Caco-2 (cell line): ENCODE data around the gene TRPM1. TPM values are rescaled to one million over a fixed set of nuclear protein-coding genes. Genes with fewer than 3 reads are reported as not detected.

ENCODE experiments used
- BruUV-seq: library from RNA; stranded (reverse); fragments of 400-500 nt; replicated peaks from 2 replicates; lab custom pipeline; 2021; lab: Mats Ljungman, UMichigan
- CTCF ChIA-PET: fragments of 300-600 bp; sonication (Branson Sonifier 250); formaldehyde crosslinking; loops from one replicate; lab custom pipeline; 2022; ENCODE audit warnings: antibody characterized with exemption; lab: Charles Lee
- POLR2A ChIA-PET: fragments of 300-600 bp; sonication (Branson Sonifier 250); formaldehyde crosslinking; loops from one replicate; lab custom pipeline; 2022; ENCODE audit warnings: antibody characterized with exemption; lab: Charles Lee
- DNase-seq, 2 experiments: peaks; one replicate each; pipeline versions ENCODE4 v3.0.0 to v3.0.0-alpha.2; 2020 to 2022
- H3K27me3 ChIP-seq: replicated peaks from 2 replicates; pipeline ENCODE4 v1.6.0; 2011; ENCODE audit warnings: low read length; ENCODE audit not compliant: control insufficient read depth, insufficient read depth
- H3K36me3 ChIP-seq: 2 replicates; pipeline ENCODE4 v1.5.1; 2011; ENCODE audit warnings: low read length; ENCODE audit not compliant: control insufficient read depth, insufficient read depth
- H3K4me1 ChIP-seq: fragments of 250-450 bp; sonication (Bioruptor Pico); 2 replicates; pipeline ENCODE4 v1.5.1; 2020; ENCODE audit warnings: mild to moderate bottlenecking
- H3K4me3 ChIP-seq: 2 replicates; pipeline ENCODE4 v1.5.1; 2011; ENCODE audit warnings: low read depth, mild to moderate bottlenecking, control low read depth, low read length
- H3K9me3 ChIP-seq: fragments of 250-450 bp; sonication (Bioruptor Pico); 2 replicates; pipeline ENCODE4 v1.5.1; 2020; ENCODE audit warnings: mild to moderate bottlenecking, moderate library complexity
- H3K27ac Mint-ChIP-seq: one replicate; pipeline ENCODE4 v1.8.0; 2022; ENCODE audit warnings: mixed read lengths; ENCODE audit not compliant: unreplicated experiment
- H3K27me3 Mint-ChIP-seq: one replicate; pipeline ENCODE4 v1.8.0; 2022; ENCODE audit warnings: mixed read lengths; ENCODE audit not compliant: insufficient read depth, unreplicated experiment
- H3K36me3 Mint-ChIP-seq: one replicate; pipeline ENCODE4 v1.8.0; 2022; ENCODE audit warnings: mild to moderate bottlenecking, mixed read lengths; ENCODE audit not compliant: insufficient read depth, unreplicated experiment
- H3K4me1 Mint-ChIP-seq: one replicate; pipeline ENCODE4 v1.8.0; 2022; ENCODE audit warnings: low read depth, mixed read lengths; ENCODE audit not compliant: unreplicated experiment
- H3K4me3 Mint-ChIP-seq: one replicate; pipeline ENCODE4 v1.8.0; 2022; ENCODE audit warnings: mild to moderate bottlenecking, moderate library complexity, mixed read lengths; ENCODE audit not compliant: unreplicated experiment
- H3K9me3 Mint-ChIP-seq: one replicate; pipeline ENCODE4 v1.8.0; 2022; ENCODE audit warnings: mixed read lengths; ENCODE audit not compliant: unreplicated experiment
- intact Hi-C: fragments of 100-400 bp; cut with micrococcal nuclease; formaldehyde crosslinking; loops from one replicate; pipeline ENCODE4 v1.10.0; 2022; ENCODE audit not compliant: unreplicated experiment
- total RNA-seq: library from RNA; stranded (reverse); gene quantifications from 2 replicates; pipeline ENCODE4 v1.2.3, GENCODE V29; 2022
- TF ChIP-seq, protein P1 (sequence below), 2 experiments: fragments of 200-600 bp in 1 of 2; IDR thresholded peaks; 1 replicate in 1 of 2; 2 replicates in 1 of 2; pipeline versions ENCODE4 v1.5.1 to v1.8.0; 2011 to 2022; ENCODE audit warnings: antibody characterized with exemption in 1 of 2, control low read depth in 1 of 2, inconsistent platforms in 1 of 2, low read depth in 1 of 2, low read length in 1 of 2, mild to moderate bottlenecking in 1 of 2, moderate library complexity in 1 of 2; ENCODE audit not compliant: insufficient read depth in 1 of 2, severe bottlenecking in 1 of 2, unreplicated experiment in 1 of 2

TRPM1 gene
- total RNA-seq, 1 experiment from 2014 or later, result not detected

DNA sequence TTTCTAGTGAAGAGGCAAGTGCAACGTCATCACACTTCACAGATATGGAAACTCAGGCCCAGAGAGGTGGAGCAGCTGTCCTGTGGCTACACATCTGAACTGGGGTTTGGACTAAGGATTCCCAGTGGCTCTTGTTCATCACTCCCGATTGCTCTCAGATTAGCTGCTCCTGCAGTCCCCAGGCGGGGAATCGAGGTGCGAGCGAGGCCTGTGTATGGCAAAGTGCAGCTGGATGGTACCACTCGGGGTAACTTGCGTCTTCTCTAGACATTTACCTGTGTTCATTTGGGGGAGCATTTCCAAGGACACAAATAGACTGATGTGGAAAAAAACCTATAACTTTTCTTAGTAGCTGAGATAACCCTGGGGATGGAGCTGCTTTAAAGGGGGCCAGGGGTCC lies 45.9 kb upstream of the TRPM1 start:
- CTCF ChIA-PET, result no interaction called here
- H3K4me3 Mint-ChIP-seq, result no peak overlapping the region
- no peaks in the 10 kb centered on the region for H3K9me3 Mint-ChIP-seq
- H3K36me3 Mint-ChIP-seq, result no peaks in the 10 kb centered on the region
- H3K4me1 Mint-ChIP-seq, result peaks cover 10% of the 10 kb centered on the region
- H3K9me3 ChIP-seq, result no peaks in the 10 kb centered on the region
- POLR2A ChIA-PET, result no interaction called here
- H3K4me1 ChIP-seq, result no peaks in the 10 kb centered on the region
- no peak overlapping the region for H3K27ac Mint-ChIP-seq
- peaks cover 2% of the 10 kb centered on the region for H3K27me3 Mint-ChIP-seq
- H3K4me3 ChIP-seq, result no peak overlapping the region
- no peaks in the 10 kb centered on the region for H3K36me3 ChIP-seq
- no peak for DNase-seq
- BruUV-seq, result no TSS peak
- TF ChIP-seq, protein P1, sequence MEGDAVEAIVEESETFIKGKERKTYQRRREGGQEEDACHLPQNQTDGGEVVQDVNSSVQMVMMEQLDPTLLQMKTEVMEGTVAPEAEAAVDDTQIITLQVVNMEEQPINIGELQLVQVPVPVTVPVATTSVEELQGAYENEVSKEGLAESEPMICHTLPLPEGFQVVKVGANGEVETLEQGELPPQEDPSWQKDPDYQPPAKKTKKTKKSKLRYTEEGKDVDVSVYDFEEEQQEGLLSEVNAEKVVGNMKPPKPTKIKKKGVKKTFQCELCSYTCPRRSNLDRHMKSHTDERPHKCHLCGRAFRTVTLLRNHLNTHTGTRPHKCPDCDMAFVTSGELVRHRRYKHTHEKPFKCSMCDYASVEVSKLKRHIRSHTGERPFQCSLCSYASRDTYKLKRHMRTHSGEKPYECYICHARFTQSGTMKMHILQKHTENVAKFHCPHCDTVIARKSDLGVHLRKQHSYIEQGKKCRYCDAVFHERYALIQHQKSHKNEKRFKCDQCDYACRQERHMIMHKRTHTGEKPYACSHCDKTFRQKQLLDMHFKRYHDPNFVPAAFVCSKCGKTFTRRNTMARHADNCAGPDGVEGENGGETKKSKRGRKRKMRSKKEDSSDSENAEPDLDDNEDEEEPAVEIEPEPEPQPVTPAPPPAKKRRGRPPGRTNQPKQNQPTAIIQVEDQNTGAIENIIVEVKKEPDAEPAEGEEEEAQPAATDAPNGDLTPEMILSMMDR (IDR thresholded peaks at IDR 0.05; ENCODE audit: insufficient read depth in 1 of 2, low read depth in 1 of 2, low read length in 1 of 2, severe bottlenecking in 1 of 2, unreplicated experiment in 1 of 2), result no peak
- H3K27me3 ChIP-seq, result no peaks in the 10 kb centered on the region
- intact Hi-C loops, result no loop called here

DNA sequence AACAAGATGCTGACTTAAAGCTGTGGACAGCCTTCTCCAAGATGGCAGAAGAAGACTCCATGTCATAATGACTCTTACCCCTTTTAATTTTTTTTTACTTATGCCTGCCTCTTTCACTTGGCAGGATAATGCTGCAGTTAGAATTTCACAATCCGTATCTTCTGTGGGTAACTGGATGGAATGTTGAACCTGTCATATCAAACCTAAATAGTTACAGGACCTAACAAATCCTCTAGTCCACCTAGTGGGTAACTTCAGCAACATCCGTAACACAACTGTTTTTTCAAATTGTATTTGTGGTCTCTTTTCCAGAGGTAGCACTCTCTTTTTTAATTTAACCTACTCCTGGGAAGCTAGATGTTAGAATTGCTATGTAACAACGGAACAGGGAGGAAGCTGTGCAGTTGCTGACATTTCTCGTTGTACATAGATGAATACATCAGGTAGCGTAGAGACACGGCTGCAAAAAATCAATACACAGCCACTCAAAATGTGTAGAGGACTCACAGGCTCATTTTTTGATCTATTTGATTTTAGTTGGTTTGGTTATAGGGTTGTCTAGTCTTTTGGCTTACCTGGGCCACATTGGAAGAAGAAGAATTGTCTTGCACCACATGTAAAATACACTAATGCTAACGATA lies 43.9 kb upstream of the TRPM1 start:
- no peak overlapping the region for H3K4me3 Mint-ChIP-seq
- intact Hi-C loops, result no loop called here
- H3K4me1 Mint-ChIP-seq, result peaks cover 10% of the 10 kb centered on the region
- H3K27ac Mint-ChIP-seq, result no peak overlapping the region
- Histone ChIP-seq H3K9me3 (no peaks in the 10 kb centered on the region), H3K36me3 (no peaks in the 10 kb centered on the region), H3K27me3 (no peaks in the 10 kb centered on the region), H3K4me3 (no peak overlapping the region), H3K4me1 (no peaks in the 10 kb centered on the region)
- TF ChIP-seq, protein P1 (IDR thresholded peaks at IDR 0.05; ENCODE audit: insufficient read depth in 1 of 2, low read depth in 1 of 2, low read length in 1 of 2, severe bottlenecking in 1 of 2, unreplicated experiment in 1 of 2), result peak; percentile 18 to 21
- ChIA-PET POLR2A (no interaction called here), CTCF (interaction anchor here (0.7 kb wide), 2 partner anchors 10 to 111 kb away, joined by 3 to 4 read pairs; no protein-coding TSS in a partner anchor)
- no TSS peak for BruUV-seq
- no peaks in the 10 kb centered on the region for H3K36me3 Mint-ChIP-seq
- peaks cover 2% of the 10 kb centered on the region for H3K27me3 Mint-ChIP-seq
- H3K9me3 Mint-ChIP-seq, result no peaks in the 10 kb centered on the region
- DNase-seq, result no peak

DNA sequence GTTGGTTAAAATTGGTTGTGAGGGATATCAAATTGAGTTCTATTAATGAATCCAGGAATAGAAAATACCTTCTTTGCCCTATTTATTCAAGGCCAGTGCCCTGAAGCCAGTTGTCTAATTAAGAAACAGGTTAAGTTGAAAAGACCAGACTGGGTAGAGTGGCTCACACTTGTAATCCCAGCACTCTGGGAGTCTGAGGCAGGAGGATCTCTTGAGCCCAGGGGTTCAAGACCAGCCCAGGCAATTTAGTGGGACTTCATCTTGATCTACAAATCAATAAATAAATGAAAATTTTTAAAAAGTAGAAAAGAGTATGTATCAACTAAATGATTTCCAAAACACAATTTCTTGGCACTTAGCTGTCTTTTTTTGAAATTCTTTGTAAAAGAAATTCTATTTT lies 40.3 kb upstream of the TRPM1 start:
- H3K27ac Mint-ChIP-seq, result no peak overlapping the region
- no peak for DNase-seq
- no peaks in the 10 kb centered on the region for H3K36me3 ChIP-seq
- TF ChIP-seq, protein P1 (IDR thresholded peaks at IDR 0.05; ENCODE audit: insufficient read depth in 1 of 2, low read depth in 1 of 2, low read length in 1 of 2, severe bottlenecking in 1 of 2, unreplicated experiment in 1 of 2), result no peak
- H3K4me1 ChIP-seq, result no peaks in the 10 kb centered on the region
- no peaks in the 10 kb centered on the region for H3K9me3 ChIP-seq
- H3K36me3 Mint-ChIP-seq, result no peaks in the 10 kb centered on the region
- no peaks in the 10 kb centered on the region for H3K27me3 ChIP-seq
- peaks cover 10% of the 10 kb centered on the region for H3K4me1 Mint-ChIP-seq
- BruUV-seq, result no TSS peak
- no peak overlapping the region for H3K4me3 Mint-ChIP-seq
- H3K9me3 Mint-ChIP-seq, result peaks cover 7% of the 10 kb centered on the region
- POLR2A ChIA-PET, result no interaction called here
- H3K27me3 Mint-ChIP-seq, result no peaks in the 10 kb centered on the region
- CTCF ChIA-PET, result no interaction called here
- intact Hi-C loops, result no loop called here
- H3K4me3 ChIP-seq, result no peak overlapping the region
